Prostate gland (tissue), 2 donors: ENCODE results near the gene CABLES2. TPM values are rescaled to one million over a fixed set of nuclear protein-coding genes. Genes with fewer than 3 reads are reported as not detected.

Experiments used
- DNase-seq: peaks from one replicate; pipeline ENCODE4 v3.0.0-alpha.2; 2019; ENCODE audit warnings: low spot score
- H3K27ac ChIP-seq, 2 donors: fragments of 200-600 bp; sonication (generic); 2 replicates each; pipeline ENCODE4 v1.5.1; 2017 to 2019
- H3K27me3 ChIP-seq: fragments of 200-600 bp; sonication (generic); replicated peaks from 2 replicates; pipeline ENCODE4 v1.5.1; 2019; ENCODE audit not compliant: insufficient read depth
- H3K36me3 ChIP-seq, 2 donors: fragments of 200-600 bp; sonication (generic); 1 replicate in 1 of 2; 2 replicates in 1 of 2; pipeline versions ENCODE4 v1.5.1 to v1.8.1; 2017 to 2019
- H3K4me1 ChIP-seq: fragments of 200-600 bp; sonication (generic); replicated peaks from 2 replicates; pipeline ENCODE4 v1.5.1; 2019
- H3K4me3 ChIP-seq, 2 donors: fragments of 200-600 bp; sonication (generic); 2 replicates each; pipeline ENCODE4 v1.5.1; 2017 to 2019
- H3K9me3 ChIP-seq: fragments of 200-600 bp; sonication (generic); 2 replicates; pipeline ENCODE4 v1.5.1; 2017
- POLR2A ChIP-seq: fragments of 450-650 bp; IDR thresholded peaks from one replicate; pipeline ENCODE4 v1.6.1; 2016; ENCODE audit warnings: antibody characterized with exemption, mild to moderate bottlenecking
- POLR2AphosphoS5 ChIP-seq: sonication (generic); formaldehyde crosslinking; IDR thresholded peaks from one replicate; pipeline ENCODE4 v1.6.1; 2017; ENCODE audit warnings: antibody characterized with exemption
- WGBS: methylation state at CpG from one replicate; pipeline ENCODE4 v1.1.5; 2018; 5-methylcytosine and 5-hydroxymethylcytosine counted together
- intact Hi-C: fragments of 100-400 bp; cut with DNase I; formaldehyde crosslinking; loops from one replicate; pipeline ENCODE4 v1.14.2; 2022
- total RNA-seq, 2 donors: library from RNA; depleted of rRNA; stranded (reverse); fragments of >200 nt; gene quantifications; one replicate each; pipeline ENCODE4 v1.1.0, GENCODE V29; 2016
- TF ChIP-seq, protein P1 (sequence below), 4 experiments: fragments of 200-600 bp in 2 of 4; fragments of 450-650 bp in 2 of 4; sonication (generic) in 2 of 4; IDR thresholded peaks; 1 replicate in 3 of 4; 2 replicates in 1 of 4; pipeline ENCODE4 v1.5.1; 2016 to 2019; ENCODE audit warnings: antibody characterized with exemption in 4 of 4, mild to moderate bottlenecking in 2 of 4, moderate library complexity in 2 of 4

Gene CABLES2
- total RNA-seq, 2 donors from 2014 or later = 4.1 to 31.3 TPM

DNA sequence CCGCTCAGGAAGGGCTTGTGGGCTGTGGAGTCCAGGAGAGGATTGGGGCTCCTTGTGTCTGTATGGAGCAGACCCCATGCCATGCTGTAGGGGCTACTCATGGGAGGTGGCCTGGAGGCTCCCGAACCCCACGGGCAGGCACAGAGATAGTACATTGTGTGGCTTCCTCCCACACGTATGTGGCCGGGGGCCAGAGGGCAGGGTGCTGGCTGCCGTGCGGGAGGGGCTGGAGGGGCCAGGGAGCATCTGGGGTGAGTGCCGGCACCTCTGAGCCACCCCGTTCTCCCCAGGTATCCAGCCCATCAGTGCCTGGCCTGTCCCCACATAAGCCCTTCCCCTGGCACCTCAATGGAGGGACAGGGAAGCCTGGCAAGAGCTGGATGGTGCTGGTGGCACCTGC is 12.7 kb upstream of the CABLES2 start:
- Histone ChIP-seq H3K36me3 (no peaks in the 10 kb centered on the region), H3K27me3 (no peaks in the 10 kb centered on the region), H3K9me3 (no peaks in the 10 kb centered on the region), H3K4me3 (no peak overlapping the region), H3K4me1 (no peaks in the 10 kb centered on the region), H3K27ac (no peak overlapping the region)
- intact Hi-C loops = no loop called here
- no peak for TF ChIP-seq POLR2AphosphoS5
- TF ChIP-seq, protein P1, sequence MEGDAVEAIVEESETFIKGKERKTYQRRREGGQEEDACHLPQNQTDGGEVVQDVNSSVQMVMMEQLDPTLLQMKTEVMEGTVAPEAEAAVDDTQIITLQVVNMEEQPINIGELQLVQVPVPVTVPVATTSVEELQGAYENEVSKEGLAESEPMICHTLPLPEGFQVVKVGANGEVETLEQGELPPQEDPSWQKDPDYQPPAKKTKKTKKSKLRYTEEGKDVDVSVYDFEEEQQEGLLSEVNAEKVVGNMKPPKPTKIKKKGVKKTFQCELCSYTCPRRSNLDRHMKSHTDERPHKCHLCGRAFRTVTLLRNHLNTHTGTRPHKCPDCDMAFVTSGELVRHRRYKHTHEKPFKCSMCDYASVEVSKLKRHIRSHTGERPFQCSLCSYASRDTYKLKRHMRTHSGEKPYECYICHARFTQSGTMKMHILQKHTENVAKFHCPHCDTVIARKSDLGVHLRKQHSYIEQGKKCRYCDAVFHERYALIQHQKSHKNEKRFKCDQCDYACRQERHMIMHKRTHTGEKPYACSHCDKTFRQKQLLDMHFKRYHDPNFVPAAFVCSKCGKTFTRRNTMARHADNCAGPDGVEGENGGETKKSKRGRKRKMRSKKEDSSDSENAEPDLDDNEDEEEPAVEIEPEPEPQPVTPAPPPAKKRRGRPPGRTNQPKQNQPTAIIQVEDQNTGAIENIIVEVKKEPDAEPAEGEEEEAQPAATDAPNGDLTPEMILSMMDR (IDR thresholded peaks at IDR 0.05) = no peak
- no peak for TF ChIP-seq POLR2A
- no peak for DNase-seq
- WGBS = 64% methylated on average over 9 of the region's 9 CpGs

DNA sequence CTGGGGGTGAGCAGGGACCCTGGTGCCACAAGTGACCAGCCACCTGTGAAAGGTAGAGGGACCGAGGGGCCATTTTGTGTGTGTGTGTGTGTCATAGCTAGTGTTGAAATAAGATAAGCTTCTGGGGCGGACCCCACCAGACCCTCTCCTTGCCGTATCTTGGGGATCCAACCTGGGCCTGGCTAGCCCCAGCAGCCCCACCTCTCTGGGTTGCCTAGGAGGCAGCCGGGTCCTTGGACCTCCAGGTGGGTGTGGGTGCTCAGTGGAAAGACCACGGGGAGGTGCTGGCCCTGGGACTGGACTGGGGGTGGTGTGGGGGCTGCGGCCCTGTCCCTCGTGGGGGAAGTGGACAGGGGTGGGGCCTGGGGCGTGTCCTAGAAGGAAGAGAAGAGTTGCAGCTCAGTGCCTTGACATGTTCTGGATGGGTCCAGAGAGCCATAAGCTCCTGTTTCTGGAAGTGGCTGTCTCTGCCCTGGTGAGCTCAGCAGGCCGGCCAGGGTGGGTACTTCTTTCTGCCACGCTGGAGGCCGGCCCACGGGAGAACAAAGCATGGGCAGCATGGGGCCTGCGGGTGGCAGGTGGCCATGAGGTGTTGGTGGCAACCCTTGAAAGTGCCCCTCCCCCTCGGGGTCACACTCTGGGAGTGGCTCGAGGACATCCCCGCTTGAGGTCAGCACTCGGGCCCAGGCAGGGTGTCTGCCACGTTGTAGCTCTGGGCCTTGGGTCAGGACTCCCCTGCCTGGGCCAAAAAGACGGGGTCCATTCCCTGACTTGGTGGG is 11.8 kb upstream of the CABLES2 start:
- Histone ChIP-seq H3K4me1 (no peaks in the 10 kb centered on the region), H3K27me3 (no peaks in the 10 kb centered on the region), H3K9me3 (no peaks in the 10 kb centered on the region), H3K4me3 (no peak overlapping the region), H3K27ac (no peak overlapping the region), H3K36me3 (no peaks in the 10 kb centered on the region)
- TF ChIP-seq POLR2AphosphoS5 (no peak), POLR2A (no peak)
- TF ChIP-seq, protein P1 (IDR thresholded peaks at IDR 0.05) = no peak
- WGBS = 79% methylated on average over 19 of the region's 19 CpGs
- intact Hi-C loops = no loop called here
- no peak for DNase-seq

DNA sequence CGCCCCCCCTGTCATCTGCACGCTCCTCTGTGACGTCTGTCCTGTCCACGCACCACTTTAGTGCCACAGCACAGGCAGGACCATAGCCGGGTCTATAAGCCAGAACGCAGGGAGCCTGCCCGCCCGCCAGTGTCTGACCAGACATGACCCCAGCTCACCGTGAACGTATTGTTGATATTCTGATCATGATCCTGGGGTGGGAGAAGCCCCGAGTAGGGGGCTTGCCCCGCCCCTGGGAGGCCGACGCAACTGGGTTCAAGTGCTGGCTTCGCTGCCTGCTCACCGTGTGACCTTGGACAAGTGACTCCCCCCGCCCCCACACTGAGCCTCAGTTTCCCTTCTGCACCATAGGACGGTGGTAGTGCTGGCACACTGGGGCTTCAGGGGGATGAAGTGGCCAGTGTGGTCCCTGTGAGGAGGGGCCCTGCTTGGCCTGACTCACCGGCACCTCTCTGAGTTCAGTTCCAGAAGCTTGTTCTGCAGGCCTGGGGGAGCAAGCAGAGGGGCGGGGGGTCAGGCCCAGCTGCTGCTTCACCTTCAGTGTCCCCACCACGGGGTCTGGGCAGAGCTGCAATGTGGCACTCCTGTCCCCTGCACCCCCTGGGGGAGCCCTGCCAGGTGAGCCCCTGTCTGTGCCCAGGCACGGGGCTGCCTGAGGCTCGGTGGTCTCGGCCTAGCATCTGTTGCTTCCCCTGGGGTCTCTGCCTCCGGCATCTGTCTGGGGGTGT is 11.1 kb upstream of the CABLES2 start:
- WGBS = 85% methylated on average over 25 of the region's 25 CpGs
- Histone ChIP-seq H3K9me3 (no peaks in the 10 kb centered on the region), H3K4me1 (no peaks in the 10 kb centered on the region), H3K27me3 (no peaks in the 10 kb centered on the region), H3K27ac (no peak overlapping the region), H3K36me3 (no peaks in the 10 kb centered on the region), H3K4me3 (no peak overlapping the region)
- TF ChIP-seq POLR2A (no peak), POLR2AphosphoS5 (no peak)
- TF ChIP-seq, protein P1 (IDR thresholded peaks at IDR 0.05) = no peak
- intact Hi-C loops = no loop called here
- DNase-seq = no peak

DNA sequence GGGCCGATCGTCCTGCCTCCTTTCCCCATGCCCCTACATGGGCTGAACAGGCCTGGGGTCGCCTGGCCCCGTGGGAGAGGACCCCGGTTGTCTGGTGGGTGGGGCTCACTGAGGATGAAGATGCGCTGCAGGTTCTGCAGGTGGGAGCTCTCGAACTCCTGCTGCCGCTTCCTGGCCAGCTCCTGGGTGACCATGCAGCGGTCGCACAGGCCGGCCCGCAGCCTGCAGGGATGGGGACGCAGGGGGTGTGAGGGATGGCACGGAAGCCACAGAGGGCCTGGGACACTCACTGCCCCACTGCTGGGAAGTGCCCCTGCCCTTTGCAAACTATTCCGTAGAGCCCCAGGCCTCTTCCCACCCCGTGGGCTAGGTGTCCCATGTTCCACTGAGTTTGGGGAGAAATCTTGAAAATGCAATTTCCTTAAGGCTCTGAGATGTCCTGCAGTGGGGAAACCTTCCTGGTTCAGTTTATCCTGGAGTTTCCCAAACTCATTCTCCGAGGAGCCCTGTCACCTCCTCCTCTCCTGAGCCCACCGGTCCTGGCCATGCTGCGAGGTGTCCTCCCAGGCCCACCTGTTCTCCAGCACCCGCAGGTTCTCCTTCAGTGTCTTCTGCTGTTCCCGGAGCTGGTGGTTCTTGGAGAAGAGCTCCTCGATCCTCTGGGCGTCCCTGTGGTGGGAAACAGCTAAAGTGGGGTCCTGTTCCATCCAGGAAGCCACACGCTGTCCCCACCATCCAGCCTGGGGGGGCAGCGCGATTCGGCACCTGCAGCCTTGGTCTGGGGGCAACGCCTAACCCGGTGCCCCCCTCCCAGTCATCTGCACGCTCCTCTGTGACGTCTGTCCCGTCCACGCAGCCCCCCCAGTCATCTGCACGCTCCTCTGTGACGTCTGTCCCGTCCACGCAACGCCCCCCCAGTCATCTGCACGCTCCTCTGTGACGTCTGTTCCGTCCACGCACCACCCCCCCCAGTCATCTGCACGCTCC is 9.9 kb upstream of the CABLES2 start:
- no peak for DNase-seq
- intact Hi-C loops = no loop called here
- H3K27me3 ChIP-seq = no peaks in the 10 kb centered on the region
- TF ChIP-seq POLR2AphosphoS5 (no peak), POLR2A (no peak)
- TF ChIP-seq, protein P1 (IDR thresholded peaks at IDR 0.05) = no peak
- no peaks in the 10 kb centered on the region for H3K36me3 ChIP-seq
- 90% methylated on average over 43 of the region's 43 CpGs for WGBS
- H3K27ac ChIP-seq = no peak overlapping the region
- no peaks in the 10 kb centered on the region for H3K9me3 ChIP-seq
- H3K4me1 ChIP-seq = no peaks in the 10 kb centered on the region
- no peak overlapping the region for H3K4me3 ChIP-seq
